HepG2 (cell line): Measurements from ENCODE around the gene EBP. TPM values are rescaled to one million over a fixed set of nuclear protein-coding genes. Genes with fewer than 3 reads are reported as not detected.

Source experiments
- AHR ChIP-seq: IDR thresholded peaks from 2 replicates; pipeline ENCODE4 v1.6.1; 2018; ENCODE audit warnings: missing genetic modification reagents, missing compliant biosample characterization
- ATRX ChIP-seq: sonication (generic); formaldehyde crosslinking; IDR thresholded peaks from 2 replicates; pipeline ENCODE4 v1.4.0; 2020; ENCODE audit warnings: missing genetic modification reagents, borderline replicate concordance
- EHMT2 ChIP-seq: fragments of 200-600 bp; sonication (generic); IDR thresholded peaks from 2 replicates; pipeline ENCODE4 v1.7.0; 2017; ENCODE audit warnings: antibody characterized with exemption, low read depth, low read length, borderline replicate concordance
- FOXO4 ChIP-seq: sonication (generic); formaldehyde crosslinking; conservative IDR thresholded peaks from 2 replicates; pipeline ENCODE4 v1.8.1; 2023; ENCODE audit warnings: missing genetic modification reagents
- FUBP1 ChIP-seq: sonication (generic); formaldehyde crosslinking; IDR thresholded peaks from 2 replicates; pipeline ENCODE4 v1.5.1; 2020; ENCODE audit warnings: missing genetic modification reagents, mild to moderate bottlenecking, borderline replicate concordance
- HINFP ChIP-seq: sonication (generic); formaldehyde crosslinking; IDR thresholded peaks from 2 replicates; pipeline ENCODE4 v1.4.0; 2020; ENCODE audit warnings: low read depth, mild to moderate bottlenecking, missing genetic modification reagents
- KDM2A ChIP-seq: sonication (generic); formaldehyde crosslinking; IDR thresholded peaks from 2 replicates; pipeline ENCODE4 v1.4.0; 2020; ENCODE audit warnings: low read depth, missing genetic modification reagents, borderline replicate concordance
- KDM6A ChIP-seq: IDR thresholded peaks from 2 replicates; pipeline ENCODE4 v1.6.1; 2016; ENCODE audit warnings: low read depth
- MXD3 ChIP-seq: IDR thresholded peaks from 2 replicates; pipeline ENCODE4 v1.6.1; 2016; ENCODE audit warnings: mild to moderate bottlenecking, missing biosample characterization, missing genetic modification reagents
- NR3C1 ChIP-seq: sonication (generic); formaldehyde crosslinking; IDR thresholded peaks from 2 replicates; pipeline ENCODE4 v1.4.0; 2020; ENCODE audit warnings: missing genetic modification reagents
- PAXIP1 ChIP-seq: sonication (generic); formaldehyde crosslinking; conservative IDR thresholded peaks from 2 replicates; pipeline ENCODE4 v1.4.0; 2020; ENCODE audit warnings: mild to moderate bottlenecking, missing genetic modification reagents, moderate library complexity
- ZFP82 ChIP-seq: sonication (generic); formaldehyde crosslinking; IDR thresholded peaks from 2 replicates; pipeline ENCODE4 v1.5.1; 2020; ENCODE audit warnings: mild to moderate bottlenecking, missing genetic modification reagents, borderline replicate concordance
- ZNF33B ChIP-seq: sonication (generic); formaldehyde crosslinking; IDR thresholded peaks from 2 replicates; pipeline ENCODE4 v1.5.1; 2020; ENCODE audit warnings: mild to moderate bottlenecking, missing genetic modification reagents
- polyA plus RNA-seq, 8 experiments: library from polyadenylated mRNA; depleted of rRNA in 3 of 8; stranded (reverse) in 7 of 8; unstranded in 1 of 8; fragments of >200 nt; fragmentation: Illumina TruSeq in 4 of 8; extraction: Trizol in 4 of 8; gene quantifications; 2 replicates each; pipeline versions ENCODE4 v1.2.1 to v1.2.3, GENCODE V29; 2011 to 2016; ENCODE audit warnings: low read depth in 4 of 8, missing spikeins in 1 of 8, mixed read lengths in 1 of 8; ENCODE audit not compliant: insufficient read depth in 1 of 8
- total RNA-seq, 5 experiments: library from RNA; depleted of rRNA; stranded (reverse); fragments of >200 nt; fragmentation: Illumina TruSeq; extraction: Trizol; gene quantifications; 2 replicates each; pipeline ENCODE4 v1.2.3, GENCODE V29; 2016; ENCODE audit warnings: low read depth in 1 of 5
- TF ChIP-seq, protein P1 (sequence below): sonication (generic); formaldehyde crosslinking; IDR thresholded peaks from 2 replicates; pipeline ENCODE4 v1.4.0; 2020; ENCODE audit warnings: mild to moderate bottlenecking, low read depth, missing genetic modification reagents
- TF ChIP-seq, protein P2 (sequence below): sonication (generic); formaldehyde crosslinking; conservative IDR thresholded peaks from 2 replicates; pipeline ENCODE4 v1.5.0; 2020; ENCODE audit warnings: missing genetic modification reagents

The EBP gene
- total and polyA plus RNA-seq, 2 of the 13 experiments (the other 11 are each of a cell fraction or from before 2014, with no cell fraction given), result 106 to 260 TPM

DNA sequence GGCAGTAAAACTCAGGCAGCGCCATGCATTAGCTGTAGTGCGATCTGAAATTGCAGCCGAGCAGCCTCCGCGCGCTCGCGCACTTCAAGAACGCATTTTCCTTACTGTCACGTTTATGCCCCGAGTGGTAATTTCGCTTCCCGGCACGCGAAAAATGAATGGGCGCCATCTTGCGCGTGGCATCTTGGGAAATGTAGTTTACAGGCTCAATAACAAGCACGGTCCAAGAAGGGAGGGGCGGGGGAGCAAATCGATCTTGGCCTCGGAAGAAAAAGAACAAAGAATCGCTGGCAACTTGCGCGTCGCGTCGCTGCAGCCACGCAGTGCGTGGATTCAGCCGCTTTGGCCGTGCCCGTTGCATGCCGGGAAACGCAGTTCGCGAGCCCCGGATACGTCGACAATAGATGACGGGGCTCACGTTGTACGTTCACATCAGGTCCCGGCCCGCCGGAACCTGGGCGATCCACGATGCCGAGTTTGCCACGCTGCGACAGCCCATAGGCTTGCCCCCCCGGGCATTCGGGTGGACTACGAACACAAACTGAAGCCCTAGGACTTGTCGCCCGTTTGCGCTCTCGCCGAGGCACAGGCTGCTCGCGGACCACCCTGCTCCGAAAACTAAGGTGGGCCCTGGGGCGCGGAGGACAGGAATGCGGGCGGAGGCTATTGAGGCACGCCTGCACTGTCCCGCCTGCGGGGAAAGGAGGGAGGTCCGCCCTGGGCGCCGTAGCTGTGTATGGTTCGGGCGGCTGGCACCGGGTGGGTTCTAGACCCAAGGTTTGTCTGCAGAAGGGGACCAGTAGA is 45.6 kb upstream of the EBP start, which contains the start of gene FTSJ1 (continued):
- TF ChIP-seq ATRX (CRISPR knock-in tag), result no peak
- no peak for TF ChIP-seq ZFP82
- 0 out of 2 replicates have a peak, but pooled peaks have one; percentile 53 for TF ChIP-seq AHR (CRISPR knock-in tag)
- TF ChIP-seq HINFP (CRISPR knock-in tag), result no peak
- TF ChIP-seq KDM6A (CRISPR knock-in tag), result no peak
- no peak for TF ChIP-seq FOXO4 (CRISPR knock-in tag)
- no peak for TF ChIP-seq ZNF33B
- TF ChIP-seq, protein P1, sequence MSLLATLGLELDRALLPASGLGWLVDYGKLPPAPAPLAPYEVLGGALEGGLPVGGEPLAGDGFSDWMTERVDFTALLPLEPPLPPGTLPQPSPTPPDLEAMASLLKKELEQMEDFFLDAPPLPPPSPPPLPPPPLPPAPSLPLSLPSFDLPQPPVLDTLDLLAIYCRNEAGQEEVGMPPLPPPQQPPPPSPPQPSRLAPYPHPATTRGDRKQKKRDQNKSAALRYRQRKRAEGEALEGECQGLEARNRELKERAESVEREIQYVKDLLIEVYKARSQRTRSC (CRISPR knock-in tag), result no peak
- no peak for TF ChIP-seq NR3C1 (CRISPR knock-in tag)
- peak; percentile 60; the same call in 1 of the 2 replicates for TF ChIP-seq KDM2A (CRISPR knock-in tag)
- TF ChIP-seq, protein P2, sequence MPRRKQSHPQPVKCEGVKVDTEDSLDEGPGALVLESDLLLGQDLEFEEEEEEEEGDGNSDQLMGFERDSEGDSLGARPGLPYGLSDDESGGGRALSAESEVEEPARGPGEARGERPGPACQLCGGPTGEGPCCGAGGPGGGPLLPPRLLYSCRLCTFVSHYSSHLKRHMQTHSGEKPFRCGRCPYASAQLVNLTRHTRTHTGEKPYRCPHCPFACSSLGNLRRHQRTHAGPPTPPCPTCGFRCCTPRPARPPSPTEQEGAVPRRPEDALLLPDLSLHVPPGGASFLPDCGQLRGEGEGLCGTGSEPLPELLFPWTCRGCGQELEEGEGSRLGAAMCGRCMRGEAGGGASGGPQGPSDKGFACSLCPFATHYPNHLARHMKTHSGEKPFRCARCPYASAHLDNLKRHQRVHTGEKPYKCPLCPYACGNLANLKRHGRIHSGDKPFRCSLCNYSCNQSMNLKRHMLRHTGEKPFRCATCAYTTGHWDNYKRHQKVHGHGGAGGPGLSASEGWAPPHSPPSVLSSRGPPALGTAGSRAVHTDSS (CRISPR knock-in tag), result no peak
- no peak for TF ChIP-seq PAXIP1 (CRISPR knock-in tag)
- 0 out of 2 replicates have a peak, but pooled peaks have one; percentile 57 for TF ChIP-seq MXD3
- TF ChIP-seq EHMT2, result no peak
- no peak for TF ChIP-seq FUBP1 (CRISPR knock-in tag)
